Skin of body (tissue), 2 donors: ENCODE results near the gene ANKRD34B. TPM values are rescaled to one million over a fixed set of nuclear protein-coding genes. Genes with fewer than 3 reads are reported as not detected.
"Not testable (repeated sequence)": the region's sequence is repeated elsewhere in the genome, so short reads cannot be mapped to it uniquely, and the experiment has no call there.

ENCODE experiments used
- DNase-seq: peaks from one replicate; lab custom pipeline; 2025; lab: John Stamatoyannopoulos, UW
- total RNA-seq: library from RNA; depleted of rRNA; stranded (reverse); fragments of >200 nt; gene quantifications from one replicate; pipeline ENCODE4 v1.2.3, GENCODE V29; 2014

ANKRD34B gene
- total RNA-seq: 0.10 TPM

DNA sequence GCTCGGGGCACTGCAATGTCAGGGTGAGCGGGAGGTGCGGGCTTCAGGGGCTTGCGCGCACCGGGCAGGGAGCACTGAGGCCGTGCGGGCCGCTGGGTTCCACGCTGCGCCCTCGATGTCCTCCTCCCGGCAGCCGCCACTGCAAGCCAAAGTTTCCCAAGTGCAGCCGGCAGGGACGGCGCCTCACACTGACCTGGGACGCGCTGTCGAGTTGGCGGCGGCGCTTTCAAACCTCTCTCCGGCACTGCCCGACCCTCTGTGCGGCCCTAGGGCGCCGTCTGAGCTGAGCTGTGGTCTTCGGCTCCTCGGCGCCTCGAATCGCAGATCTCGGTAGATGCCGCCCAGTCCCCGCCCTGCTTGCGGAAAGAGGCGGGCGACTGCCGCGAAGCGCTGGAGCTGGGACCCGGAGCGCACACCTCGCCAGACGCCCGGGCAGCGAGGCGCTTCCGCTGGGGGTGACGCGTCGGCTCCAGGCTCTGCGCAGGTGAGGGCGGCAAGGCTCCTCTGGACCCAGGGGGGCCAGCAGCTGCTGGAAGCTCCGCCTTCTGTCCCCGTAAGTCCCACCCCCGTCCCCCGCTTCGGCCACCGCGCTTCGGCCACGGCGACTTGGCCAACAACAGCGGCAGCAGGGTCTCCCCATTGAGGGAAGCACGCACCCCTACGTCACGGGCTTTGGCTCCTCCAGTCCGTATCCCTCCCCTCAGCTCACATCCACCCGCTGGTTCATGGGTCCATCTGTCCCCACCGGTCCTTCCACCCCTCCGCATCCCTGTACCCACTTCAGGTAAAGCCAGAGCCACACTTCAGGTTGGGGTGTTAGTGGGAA is at the start of gene ANKRD34B:
Gene ANKRD34B, minus strand, starts transcription at position 320 of the 826 bp plus-strand sequence. CDS start 10,261 bp downstream, outside the sequence.
- DNase-seq: no peak

DNA sequence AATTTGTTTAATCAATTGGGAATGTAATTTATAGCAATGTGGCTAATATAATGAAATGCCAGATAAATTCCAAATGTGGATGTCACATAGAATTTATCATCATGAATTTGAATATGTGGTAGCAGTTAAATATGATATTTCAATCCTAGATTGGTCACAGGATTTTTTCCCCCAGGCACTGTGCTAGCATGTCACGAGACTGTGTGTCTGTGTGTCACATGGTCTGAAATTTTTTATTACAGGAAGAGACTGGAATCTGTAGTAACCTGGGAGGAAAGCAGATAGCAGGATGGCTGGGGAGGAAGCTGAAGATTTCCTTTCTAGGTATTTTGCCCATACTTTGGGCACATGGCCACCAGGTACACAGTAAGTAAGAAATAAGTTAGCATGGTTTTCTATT is 49.0 kb upstream of the ANKRD34B start:
- DNase-seq: no peak

DNA sequence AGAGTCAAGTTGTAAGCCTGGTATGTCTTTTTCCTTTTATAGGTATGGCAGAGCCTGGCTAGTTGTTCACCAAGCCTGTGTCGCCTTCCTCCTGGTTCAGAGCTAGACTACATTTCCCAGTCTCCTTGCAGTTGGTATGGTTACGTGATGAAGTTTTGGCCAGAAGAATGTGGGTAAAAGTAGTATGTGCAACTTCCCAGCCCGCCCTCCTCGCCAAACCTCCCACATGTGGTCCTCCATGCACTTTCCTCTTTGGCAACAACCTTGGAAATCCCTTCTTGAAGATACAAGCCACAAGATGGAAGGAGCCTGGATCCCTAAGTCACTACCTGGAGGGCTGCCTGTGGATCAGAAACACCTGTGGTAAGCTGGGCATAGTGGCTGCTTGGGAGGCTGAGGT is 48.4 kb upstream of the ANKRD34B start:
- no peak for DNase-seq

DNA sequence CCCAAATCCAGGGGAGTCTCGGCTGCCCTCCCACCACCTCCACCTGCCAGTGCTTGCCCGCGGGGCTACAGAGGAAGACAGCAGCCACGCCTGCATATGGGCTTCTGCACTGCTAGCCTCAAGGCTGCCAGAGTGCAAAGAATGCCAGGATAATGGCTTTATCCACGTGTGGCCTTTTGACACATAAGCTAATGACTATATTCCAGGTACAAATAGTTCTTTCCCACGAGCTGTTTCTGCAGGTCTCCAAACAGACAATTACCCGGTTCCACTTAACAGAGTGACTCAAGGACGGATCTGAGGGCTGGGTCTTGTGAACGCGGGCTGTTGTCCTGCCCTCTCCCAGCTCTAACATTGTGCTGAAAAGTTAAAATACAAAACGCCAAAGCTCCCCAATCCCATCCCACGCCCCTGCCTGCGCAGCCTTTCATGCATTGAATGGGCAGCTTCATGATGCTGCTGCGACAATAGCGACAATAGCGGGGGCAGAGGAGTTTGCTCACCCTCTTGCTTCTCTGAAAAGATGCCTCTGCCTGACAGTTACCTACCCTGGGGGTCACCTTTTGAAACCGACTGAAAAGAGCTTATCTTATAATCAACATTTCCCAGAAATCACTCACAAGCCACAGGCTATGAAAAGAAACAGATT is 45.3 kb upstream of the ANKRD34B start:
- no peak for DNase-seq

DNA sequence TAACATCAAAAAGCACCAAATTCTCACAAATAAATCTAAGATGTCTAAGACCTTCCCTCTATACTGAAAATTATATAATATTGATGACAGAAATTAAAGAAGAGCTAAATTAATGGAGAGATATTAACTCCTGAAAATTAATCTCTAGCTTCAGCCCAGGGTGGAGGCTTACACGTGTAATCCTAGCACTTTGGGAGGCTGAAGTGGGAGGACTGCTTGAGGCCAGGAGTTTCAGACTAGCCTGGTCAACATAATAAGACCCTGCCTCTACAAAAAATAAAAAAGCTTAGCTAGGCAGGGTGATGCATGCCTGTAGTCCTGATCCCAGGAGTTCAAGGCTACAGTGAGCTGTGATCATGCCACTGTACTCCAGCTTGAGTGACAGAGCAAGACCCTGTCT is 39.6 kb upstream of the ANKRD34B start:
- DNase-seq: no peak

DNA sequence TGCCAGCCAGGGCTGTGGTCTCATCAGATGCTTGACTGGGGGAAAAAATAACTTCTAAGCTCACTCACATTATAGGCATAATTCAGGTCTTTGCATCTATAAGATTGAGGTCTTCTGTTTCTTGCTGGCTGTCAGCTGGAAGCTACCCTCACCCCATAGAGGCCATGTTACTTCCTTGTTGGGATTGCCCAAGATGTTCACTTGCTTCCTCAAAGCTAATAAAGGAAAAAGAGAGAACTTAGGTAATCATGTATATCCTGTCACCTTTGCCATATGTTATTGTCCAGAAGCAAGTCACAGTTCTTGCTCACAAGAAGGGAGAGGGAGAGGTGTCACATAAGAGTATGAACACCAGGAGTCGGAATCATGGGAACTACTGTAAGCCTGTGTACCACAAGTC is 38.7 kb upstream of the ANKRD34B start:
- DNase-seq: no peak

DNA sequence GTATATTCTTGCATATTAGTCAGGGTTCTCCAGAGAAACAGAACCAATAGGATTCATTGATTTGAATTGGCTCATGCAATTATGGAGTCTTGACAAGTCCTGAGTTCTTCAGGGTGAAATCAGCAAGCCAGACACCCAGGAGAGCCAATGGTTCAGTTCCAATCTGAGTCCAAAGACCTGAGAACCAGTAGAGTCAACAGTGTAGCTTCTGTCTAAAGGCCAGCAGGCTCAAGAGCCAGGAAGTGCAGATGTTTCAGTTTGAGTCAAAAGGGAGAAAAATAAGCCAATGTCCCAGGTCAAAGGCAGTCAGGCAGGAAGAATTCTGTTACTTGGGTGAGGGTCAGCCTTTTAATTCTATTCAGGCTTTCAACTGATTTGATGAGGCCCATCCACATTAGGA is 37.8 kb upstream of the ANKRD34B start:
- no peak for DNase-seq

DNA sequence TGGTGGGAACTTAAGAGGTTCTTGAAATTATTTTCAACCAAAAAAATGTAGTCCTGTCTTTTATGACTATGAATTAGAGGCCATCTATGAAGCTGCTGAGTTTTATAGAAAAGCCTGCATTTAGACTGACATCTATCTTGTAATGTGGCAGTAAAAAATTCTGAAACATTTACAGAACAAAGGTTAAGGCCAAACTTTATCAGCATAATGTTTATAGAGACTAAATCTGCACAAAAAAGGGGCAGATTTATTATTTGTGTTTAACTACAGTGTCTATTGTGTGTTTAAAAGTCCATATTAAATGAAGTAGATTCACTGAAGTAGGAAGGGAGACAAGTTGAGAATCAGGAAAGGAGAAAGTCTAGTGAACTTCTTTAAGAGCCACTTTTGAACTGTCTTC is 37.3 kb upstream of the ANKRD34B start:
- DNase-seq: no peak

DNA sequence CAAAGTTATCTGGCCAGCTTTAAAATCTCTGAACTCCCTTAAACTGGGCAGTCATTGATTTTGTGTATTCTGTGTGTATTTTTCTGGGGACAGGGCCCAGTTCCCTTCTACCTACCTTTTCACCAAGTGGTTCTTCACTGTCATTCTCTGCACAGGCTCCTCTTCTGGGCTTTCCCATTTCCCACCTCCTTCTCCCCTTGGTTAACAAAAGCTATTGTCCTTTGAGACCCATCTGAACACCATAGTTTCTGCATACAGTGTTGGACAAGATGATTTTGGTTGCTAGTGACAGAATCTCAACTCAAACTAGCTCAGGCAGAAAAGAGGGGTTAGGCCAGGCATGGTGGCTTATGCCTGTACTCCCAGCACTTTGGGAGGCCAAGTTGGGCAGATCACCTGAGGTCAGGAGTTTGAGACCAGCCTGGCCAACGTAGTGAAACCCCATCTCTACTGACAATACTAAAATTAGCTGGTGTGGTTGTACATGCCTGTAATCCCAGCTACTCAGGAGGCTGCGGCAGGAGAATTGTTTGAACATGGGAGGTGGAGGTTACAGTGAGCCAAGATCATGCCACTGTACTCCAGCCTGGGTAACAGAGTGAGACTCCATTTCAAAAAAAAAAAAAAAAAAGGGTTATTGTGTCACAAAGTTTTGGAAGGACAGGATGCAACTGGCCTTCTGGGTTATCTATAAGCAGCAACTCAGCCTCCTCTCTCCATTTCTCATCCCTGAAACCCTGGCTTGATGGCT is 31.0 kb upstream of the ANKRD34B start:
- no peak for DNase-seq

DNA sequence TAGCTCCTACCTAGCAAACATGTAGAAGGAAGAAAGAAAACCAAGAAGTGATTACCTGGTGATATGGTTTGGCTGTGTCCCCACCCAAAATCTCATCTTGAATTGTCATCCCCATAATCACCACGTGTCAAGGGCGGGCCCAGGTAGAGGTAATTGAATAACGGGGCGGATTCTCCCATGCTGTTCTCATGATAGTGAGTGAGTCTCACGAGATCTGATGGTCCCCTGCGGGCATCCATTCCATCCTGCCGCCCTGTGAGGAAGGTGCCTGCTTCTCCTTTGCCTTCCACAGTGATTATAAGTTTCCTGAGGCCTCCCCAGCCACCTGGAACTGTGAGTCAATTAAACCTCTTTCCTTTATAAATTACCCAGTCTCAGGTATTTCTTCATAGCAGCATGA is 27.4 kb upstream of the ANKRD34B start:
- DNase-seq: no peak

DNA sequence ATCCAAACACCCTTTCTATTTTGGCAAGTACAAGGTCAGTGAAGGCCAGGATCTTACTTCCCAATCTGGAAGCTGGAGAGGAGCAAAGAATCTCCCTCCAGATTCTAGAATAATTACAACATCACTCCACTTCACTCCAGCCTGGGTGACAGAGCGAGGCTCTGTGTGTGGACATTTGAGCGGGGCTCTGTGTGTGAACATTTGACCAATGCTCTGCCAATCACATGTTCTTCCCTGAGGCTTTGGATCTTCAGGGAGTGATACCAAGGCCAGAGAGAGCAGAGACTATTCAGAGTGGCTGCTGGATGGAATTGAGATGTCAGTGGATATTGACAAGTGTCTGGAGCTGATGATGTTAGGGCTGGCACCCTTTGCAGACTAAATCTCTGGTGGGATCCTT is 24.7 kb upstream of the ANKRD34B start:
- DNase-seq: no peak

DNA sequence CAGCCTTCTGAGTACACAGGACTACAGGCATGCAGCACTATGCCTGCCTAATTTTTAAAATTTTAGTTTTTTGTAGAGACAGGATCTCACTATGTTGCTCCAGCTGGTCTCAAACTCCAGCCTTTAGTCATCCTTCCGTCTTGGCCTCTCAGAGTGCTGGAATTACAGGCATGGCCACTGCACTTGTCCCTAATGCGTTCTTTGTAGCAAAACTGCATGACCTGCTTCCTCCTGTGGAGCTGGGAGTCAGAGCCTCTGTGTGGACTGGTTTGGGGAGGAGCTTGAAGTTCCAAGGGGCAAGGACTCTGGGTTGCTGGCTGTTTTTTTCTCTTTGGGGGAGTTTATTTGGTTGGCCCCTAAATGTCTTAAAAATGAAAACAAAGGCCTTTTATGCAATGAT is 22.7 kb upstream of the ANKRD34B start:
- DNase-seq: no peak

DNA sequence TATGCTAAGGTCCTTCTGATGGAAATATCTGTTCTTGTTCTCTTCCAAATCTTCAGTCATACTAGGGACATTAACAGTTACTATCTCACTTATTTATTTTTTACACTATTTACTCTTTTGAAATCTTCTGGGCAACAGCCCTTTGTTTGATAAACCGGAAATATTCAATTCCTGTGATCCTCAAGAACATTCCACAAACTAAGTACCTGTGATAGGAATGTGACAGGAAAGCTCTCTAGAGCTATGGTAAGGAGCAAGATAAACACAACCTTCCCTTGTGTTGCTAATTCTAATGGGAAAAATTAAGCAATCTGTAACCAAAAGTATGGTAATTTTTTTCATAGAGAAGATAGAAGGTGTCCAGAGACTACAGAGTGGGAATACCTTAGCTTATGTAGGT is 22.0 kb upstream of the ANKRD34B start:
- no peak for DNase-seq

DNA sequence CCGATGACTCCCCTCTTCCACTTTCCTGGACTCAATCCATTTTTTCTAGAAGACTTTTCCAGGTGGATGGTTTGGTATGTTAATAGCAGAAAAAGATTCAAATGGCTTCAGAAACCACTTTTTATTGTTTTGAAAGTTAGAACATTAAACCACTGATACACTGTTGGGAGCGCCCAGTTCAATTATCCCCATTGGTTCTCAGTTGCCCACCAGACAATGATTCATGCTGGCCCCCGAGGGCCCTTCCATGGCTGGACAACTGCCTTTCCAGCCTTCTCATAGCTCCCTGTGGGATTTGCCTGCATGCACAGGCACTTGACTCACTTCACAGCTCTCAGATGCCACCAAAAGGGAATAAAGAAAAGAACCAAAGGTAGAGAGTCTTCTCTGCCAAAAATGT is 21.3 kb upstream of the ANKRD34B start:
- DNase-seq: no peak

DNA sequence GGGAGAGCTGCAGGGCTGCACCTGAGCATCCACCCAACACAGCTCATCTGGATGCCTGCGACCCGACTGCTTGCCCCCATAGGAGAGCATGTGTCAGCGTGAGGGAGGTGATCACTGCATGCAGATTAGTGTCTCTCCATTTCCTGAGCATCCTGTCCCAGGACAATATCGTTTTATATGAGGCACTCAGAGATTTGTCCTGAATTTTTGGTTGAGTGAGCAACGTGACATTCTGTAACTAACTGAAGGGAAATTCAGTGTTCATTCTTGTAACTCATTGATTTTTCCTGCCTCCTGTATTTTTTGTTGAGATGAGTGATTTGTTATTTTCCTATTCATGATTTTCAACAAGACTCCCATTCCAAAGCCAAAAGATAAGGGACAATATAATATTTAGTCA is 20.7 kb upstream of the ANKRD34B start:
- no peak for DNase-seq

DNA sequence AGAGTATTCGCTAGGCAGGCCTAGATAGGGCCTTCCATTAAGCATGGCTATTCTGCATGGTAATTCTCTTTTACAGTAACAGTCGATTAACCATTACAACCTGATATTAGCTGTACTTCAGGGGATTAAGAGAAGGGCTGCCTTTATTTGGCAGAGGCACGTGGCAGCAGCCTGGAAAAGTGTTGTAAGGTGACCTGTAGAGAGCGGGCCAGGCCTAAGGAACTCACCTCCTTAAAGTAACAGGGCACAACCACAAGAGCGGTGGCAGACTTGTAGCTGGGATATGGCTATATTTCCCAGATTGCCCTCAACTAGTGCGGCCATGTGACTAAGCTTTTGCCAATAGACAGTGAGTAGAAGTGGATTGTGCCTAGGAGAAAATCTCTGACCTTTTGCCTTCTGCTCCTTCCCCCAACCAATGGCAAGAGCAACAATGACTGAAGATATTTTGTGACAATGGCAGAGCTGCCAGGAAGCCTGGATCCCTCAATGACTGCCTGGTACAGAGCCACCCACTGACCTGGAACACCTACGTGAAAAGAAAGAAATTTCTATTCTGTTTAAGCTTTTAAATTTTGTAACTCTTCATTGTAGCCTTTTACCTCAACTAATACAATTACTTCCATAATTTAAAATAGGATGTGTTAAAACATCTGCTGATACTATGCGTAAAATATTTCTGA is 18.9 kb upstream of the ANKRD34B start:
- DNase-seq: no peak

DNA sequence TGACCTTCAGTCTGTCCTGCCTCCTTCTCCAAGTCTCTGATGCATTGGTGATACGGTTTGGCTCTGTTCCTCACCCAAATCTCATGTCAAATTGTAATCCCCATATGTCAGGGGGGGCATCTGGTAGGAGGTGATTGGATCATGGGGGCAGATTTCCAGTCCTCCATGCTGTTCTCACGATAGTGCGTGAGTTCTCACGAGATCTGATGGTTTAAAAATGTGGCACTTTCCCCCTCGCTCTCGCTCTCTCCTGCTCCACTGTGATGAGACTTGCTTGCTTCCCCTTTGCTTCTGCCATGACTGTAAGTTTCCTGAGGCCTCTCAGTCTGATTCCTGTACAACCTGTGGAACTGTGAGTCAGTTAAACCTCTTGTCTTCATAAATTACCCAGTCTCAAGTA is 14.7 kb upstream of the ANKRD34B start:
- DNase-seq: no peak

DNA sequence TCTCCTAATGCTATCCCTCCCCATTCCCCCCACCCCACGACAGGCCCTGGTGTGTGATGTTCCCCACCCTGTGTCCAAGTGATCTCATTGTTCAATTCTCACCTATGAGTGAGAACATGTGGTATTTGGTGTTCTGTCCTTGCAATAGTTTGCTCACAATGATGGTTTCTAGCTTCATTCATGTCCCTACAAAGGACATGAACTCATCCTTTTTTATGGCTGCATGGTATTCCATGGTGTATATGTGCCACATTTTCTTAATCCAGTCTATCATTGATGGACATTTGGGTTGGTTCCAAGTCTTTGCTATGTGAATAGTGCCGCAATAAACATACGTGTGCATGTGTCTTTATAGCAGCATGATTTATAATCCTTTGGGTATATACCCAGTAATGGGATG is 10.2 kb upstream of the ANKRD34B start:
- DNase-seq: not testable (repeated sequence)

DNA sequence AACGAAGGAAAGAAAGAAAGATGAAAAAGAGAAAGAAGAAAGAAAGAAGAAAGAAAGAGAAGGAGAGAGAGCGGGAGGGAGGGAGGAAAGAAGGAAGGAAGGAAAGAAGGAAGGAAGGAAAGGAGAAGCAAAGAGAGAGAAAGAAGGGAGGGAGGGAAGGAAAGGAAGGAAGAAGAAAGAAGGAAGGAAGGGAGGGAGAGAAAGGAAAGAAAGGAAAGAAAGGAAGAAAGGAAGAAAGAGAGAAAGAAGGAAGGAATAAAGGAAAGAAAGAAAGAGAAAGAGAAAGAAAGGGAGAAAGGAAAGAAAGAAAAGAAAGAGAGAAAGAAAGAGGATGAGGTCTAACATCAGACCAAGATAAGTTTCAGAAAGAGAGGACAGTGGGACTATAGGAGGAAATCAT is 9.0 kb upstream of the ANKRD34B start:
- no peak for DNase-seq

DNA sequence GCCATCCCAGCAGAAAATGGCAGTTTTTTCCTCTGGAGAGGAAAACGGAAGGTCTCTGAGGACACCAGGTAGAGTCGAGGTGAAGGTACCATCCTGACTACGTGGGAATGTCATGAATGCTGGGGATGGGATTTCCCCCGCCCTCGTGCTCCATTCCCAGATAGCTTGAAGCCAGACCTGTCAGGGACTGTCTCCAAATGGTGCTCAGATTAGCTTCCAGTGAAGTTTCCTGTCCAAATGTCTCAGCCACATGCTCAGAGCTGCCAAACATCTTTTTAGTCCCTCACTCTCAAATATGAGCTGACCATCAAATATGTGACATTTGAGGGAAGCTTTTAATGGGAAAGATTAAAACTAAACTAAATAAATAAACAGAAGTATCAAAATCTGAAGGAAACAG is 7.6 kb upstream of the ANKRD34B start:
- no peak for DNase-seq

DNA sequence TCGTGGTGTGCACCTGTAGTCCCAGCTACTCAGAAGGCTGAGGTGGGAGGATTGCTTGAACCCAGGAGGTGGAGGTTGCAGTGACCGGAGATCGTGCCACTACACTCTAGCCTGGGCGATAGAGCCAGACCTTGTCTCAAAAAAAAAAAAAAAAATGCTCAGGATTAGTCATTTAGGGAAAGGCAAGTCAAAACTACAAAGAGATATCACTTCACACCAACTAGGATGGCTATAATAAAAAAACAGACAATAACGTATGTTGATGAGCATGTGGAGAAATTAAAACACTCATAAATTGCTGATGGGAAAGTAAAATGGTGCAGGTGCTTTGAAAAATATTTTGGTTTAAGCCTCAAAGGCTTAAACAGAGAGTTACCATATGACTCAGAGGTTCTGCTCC is 6.3 kb upstream of the ANKRD34B start:
- DNase-seq: no peak

DNA sequence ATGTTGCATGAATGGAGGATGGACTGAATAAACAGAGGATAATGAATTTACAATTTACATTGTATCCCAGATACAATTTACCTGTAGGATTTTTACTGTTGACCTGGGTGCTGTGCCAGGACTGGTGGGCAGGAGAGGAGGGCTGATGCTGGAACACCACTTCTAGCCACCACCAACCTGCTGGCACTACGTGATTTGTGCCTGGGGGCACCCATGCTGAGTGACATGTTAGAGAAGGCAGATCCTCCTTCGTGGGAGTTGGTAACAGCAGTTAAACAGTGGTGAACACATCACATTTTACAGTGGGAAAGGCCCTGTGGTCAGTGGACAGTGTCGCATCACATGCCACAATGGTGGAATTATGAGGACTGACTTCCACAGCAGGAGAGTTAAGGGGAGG is 3.0 kb upstream of the ANKRD34B start:
- DNase-seq: no peak
